Osteoblast (primary cell): ENCODE results near the gene THUMPD1. TPM values are rescaled to one million over a fixed set of nuclear protein-coding genes. Genes with fewer than 3 reads are reported as not detected.

Source experiments
- DNase-seq: peaks from one replicate; pipeline ENCODE4 v3.0.0; 2011; ENCODE audit warnings: low spot score, mixed read lengths; ENCODE audit not compliant: insufficient read length; ENCODE audit errors: missing footprints
- H2AFZ ChIP-seq: 2 replicates; pipeline ENCODE4 v1.6.0; 2011; ENCODE audit warnings: mild to moderate bottlenecking, low read length
- H3K27ac ChIP-seq: 2 replicates; pipeline ENCODE4 v1.5.1; 2011; ENCODE audit warnings: mild to moderate bottlenecking, low read depth, low read length, moderate library complexity
- H3K27me3 ChIP-seq: 2 replicates; pipeline ENCODE4 v1.6.0; 2012; ENCODE audit warnings: mild to moderate bottlenecking, control low read depth, inconsistent platforms, low read length, moderate library complexity; ENCODE audit not compliant: insufficient read depth
- H3K36me3 ChIP-seq: 2 replicates; pipeline ENCODE4 v1.5.1; 2011; ENCODE audit warnings: mild to moderate bottlenecking, low read length, control low read depth, moderate library complexity; ENCODE audit not compliant: insufficient read depth
- H3K4me1 ChIP-seq: 2 replicates; pipeline ENCODE4 v1.5.1; 2011; ENCODE audit warnings: mild to moderate bottlenecking, low read length, control low read depth, moderate library complexity; ENCODE audit not compliant: insufficient read depth
- H3K4me2 ChIP-seq: 2 replicates; pipeline ENCODE4 v1.6.0; 2011; ENCODE audit warnings: mild to moderate bottlenecking, low read length; ENCODE audit not compliant: insufficient read depth
- H3K4me3 ChIP-seq: fragments of 200-600 bp; sonication (generic); 3 replicates; pipeline ENCODE4 v1.5.1; 2012; ENCODE audit warnings: mild to moderate bottlenecking, low read length, inconsistent platforms; ENCODE audit not compliant: insufficient read depth
- H3K79me2 ChIP-seq: 2 replicates; pipeline ENCODE4 v1.6.0; 2012; ENCODE audit warnings: mild to moderate bottlenecking, low read length, control low read depth, inconsistent platforms; ENCODE audit not compliant: insufficient read depth
- H3K9me3 ChIP-seq: 2 replicates; pipeline ENCODE4 v1.5.1; 2011; ENCODE audit warnings: low read depth, low read length, control low read depth
- H4K20me1 ChIP-seq: 2 replicates; pipeline ENCODE4 v1.6.0; 2012; ENCODE audit warnings: mild to moderate bottlenecking, low read length, control low read depth; ENCODE audit not compliant: insufficient read depth
- small RNA-seq: library from RNA; depleted of rRNA; stranded (forward); fragments of <200 nt; gene quantifications from one replicate; pipeline ENCODE3, GENCODE V24; 2012
- total RNA-seq: library from RNA; depleted of rRNA; stranded (reverse); fragments of >200 nt; gene quantifications from 2 replicates; pipeline ENCODE4 v1.2.3, GENCODE V29; 2012
- TF ChIP-seq, protein P1 (sequence below): IDR thresholded peaks from 2 replicates; pipeline ENCODE4 v1.5.1; 2011; ENCODE audit warnings: mild to moderate bottlenecking, low read depth, low read length, moderate library complexity; ENCODE audit errors: extremely low read depth

The THUMPD1 gene
- total RNA-seq, 1 donor: 78.9 TPM

DNA sequence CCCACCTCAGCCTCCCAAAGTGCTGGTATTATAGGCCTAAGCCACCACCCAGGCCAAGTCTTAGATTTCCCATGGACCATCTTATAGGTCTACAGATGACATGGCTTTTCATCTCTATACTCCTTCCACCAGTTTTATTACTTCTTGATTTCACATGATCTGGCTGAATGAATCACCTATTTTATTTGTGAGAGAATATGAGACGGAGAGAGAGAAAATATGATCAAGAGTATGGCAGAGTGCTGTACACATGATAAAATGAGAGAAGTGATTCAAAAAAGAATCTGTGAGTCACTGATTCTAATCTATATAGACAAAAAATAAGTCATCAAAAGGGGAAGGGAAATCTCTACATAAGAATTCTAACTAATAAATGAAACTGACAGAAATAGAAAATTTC is 57.8 kb downstream of the THUMPD1 start:
- Histone ChIP-seq H3K27ac (no peak overlapping the region), H4K20me1 (no peaks in the 10 kb centered on the region), H3K79me2 (no peaks in the 10 kb centered on the region), H3K4me3 (no peak overlapping the region), H2AFZ (no peak overlapping the region), H3K4me2 (no peak overlapping the region), H3K27me3 (no peaks in the 10 kb centered on the region), H3K9me3 (no peaks in the 10 kb centered on the region), H3K36me3 (no peaks in the 10 kb centered on the region), H3K4me1 (no peaks in the 10 kb centered on the region)
- TF ChIP-seq, protein P1, sequence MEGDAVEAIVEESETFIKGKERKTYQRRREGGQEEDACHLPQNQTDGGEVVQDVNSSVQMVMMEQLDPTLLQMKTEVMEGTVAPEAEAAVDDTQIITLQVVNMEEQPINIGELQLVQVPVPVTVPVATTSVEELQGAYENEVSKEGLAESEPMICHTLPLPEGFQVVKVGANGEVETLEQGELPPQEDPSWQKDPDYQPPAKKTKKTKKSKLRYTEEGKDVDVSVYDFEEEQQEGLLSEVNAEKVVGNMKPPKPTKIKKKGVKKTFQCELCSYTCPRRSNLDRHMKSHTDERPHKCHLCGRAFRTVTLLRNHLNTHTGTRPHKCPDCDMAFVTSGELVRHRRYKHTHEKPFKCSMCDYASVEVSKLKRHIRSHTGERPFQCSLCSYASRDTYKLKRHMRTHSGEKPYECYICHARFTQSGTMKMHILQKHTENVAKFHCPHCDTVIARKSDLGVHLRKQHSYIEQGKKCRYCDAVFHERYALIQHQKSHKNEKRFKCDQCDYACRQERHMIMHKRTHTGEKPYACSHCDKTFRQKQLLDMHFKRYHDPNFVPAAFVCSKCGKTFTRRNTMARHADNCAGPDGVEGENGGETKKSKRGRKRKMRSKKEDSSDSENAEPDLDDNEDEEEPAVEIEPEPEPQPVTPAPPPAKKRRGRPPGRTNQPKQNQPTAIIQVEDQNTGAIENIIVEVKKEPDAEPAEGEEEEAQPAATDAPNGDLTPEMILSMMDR: no peak
- no peak for DNase-seq

Small RNA genes within 50 kb of the gene (small RNA-seq; reads per million reads assigned to genes)
- gene RNU6-944P: not detected

Other genes with a start within 250 kb of the THUMPD1 start
- gene ACSM2B, start 165.5 kb downstream of the THUMPD1 start, total RNA-seq: not detected in 2 replicates
- not detected in 2 replicates for gene ACSM1, start 44.1 kb downstream of the THUMPD1 start, total RNA-seq
- gene ACSM3, start 22.2 kb upstream of the THUMPD1 start, total RNA-seq: 0.88 and 1.1 TPM in 2 replicates
- gene ERI2, start 64.7 kb upstream of the THUMPD1 start, total RNA-seq: 20.6 and 21.0 TPM in 2 replicates
- gene REXO5, start 64.7 kb upstream of the THUMPD1 start, total RNA-seq: 3.6 and 6.2 TPM in 2 replicates
- 26.2 and 33.7 TPM in 2 replicates for gene DCUN1D3, start 158.5 kb upstream of the THUMPD1 start, total RNA-seq
- 42.7 and 44.9 TPM in 2 replicates for gene LYRM1, start 159.0 kb upstream of the THUMPD1 start, total RNA-seq